Epithelial cell of proximal tubule (primary cell): ENCODE data around the gene DIAPH2. TPM values are rescaled to one million over a fixed set of nuclear protein-coding genes. Genes with fewer than 3 reads are reported as not detected.
"Not testable (repeated sequence)": the region's sequence is repeated elsewhere in the genome, so short reads cannot be mapped to it uniquely, and the experiment has no call there.

Experiments used
- DNase-seq: peaks from one replicate; pipeline ENCODE4 v3.0.0-alpha.2; 2011; ENCODE audit warnings: low read depth
- H3K4me3 ChIP-seq: 2 replicates; pipeline ENCODE4 v1.5.1; 2011; ENCODE audit warnings: low read depth, mild to moderate bottlenecking, low read length
- total RNA-seq: library from RNA; depleted of rRNA; stranded (reverse); fragments of >200 nt; gene quantifications from 2 replicates; pipeline ENCODE4 v1.2.3, GENCODE V29; 2015
- TF ChIP-seq, protein P1 (sequence below): conservative IDR thresholded peaks from 2 replicates; pipeline ENCODE4 v1.5.1; 2012; ENCODE audit warnings: low read depth, mild to moderate bottlenecking, low read length

Gene DIAPH2
- total RNA-seq, 1 donor from 2014 or later, result 15.1 TPM

DNA sequence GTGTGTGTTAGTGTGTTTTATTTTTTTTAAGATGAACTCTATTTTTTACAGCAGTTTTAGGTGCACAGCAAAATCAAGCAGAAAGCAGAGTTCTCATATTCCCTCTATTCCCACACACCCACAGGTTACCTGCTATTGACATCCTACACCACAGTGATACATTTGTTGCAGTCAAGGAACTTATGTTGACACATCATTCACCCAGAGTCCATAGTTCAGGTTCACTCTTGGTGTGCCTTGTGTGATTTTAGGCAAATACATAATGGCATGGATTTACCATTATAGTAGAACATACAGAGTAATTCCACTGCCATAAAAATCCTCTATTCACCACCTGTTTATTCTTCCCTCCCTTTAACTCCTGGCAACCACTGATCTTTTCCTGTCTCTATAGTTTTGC, 28.7 kb downstream of the DIAPH2 start:
- H3K4me3 ChIP-seq, result no peak overlapping the region
- TF ChIP-seq, protein P1, sequence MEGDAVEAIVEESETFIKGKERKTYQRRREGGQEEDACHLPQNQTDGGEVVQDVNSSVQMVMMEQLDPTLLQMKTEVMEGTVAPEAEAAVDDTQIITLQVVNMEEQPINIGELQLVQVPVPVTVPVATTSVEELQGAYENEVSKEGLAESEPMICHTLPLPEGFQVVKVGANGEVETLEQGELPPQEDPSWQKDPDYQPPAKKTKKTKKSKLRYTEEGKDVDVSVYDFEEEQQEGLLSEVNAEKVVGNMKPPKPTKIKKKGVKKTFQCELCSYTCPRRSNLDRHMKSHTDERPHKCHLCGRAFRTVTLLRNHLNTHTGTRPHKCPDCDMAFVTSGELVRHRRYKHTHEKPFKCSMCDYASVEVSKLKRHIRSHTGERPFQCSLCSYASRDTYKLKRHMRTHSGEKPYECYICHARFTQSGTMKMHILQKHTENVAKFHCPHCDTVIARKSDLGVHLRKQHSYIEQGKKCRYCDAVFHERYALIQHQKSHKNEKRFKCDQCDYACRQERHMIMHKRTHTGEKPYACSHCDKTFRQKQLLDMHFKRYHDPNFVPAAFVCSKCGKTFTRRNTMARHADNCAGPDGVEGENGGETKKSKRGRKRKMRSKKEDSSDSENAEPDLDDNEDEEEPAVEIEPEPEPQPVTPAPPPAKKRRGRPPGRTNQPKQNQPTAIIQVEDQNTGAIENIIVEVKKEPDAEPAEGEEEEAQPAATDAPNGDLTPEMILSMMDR, result no peak
- DNase-seq, result no peak

DNA sequence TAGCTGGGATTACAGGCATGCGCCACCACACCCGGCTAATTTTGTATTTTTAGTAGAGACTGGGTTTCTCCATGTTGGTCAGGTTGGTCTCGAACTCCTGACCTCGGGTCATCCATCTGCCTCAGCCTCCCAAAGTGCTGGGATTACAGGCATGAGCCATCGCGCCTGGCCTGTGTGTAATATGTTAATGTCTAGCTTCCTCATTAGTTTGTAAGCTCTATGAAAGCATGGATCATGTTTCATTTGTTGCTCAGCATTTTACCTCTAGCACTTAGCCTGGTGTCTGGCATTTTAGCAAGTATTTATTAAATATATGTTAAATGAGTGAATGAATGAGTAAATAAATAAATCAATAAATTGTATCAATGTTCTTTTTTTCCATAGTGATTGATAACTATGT, 29.8 kb downstream of the DIAPH2 start:
- DNase-seq, H3K4me3 ChIP-seq: not testable (repeated sequence)

DNA sequence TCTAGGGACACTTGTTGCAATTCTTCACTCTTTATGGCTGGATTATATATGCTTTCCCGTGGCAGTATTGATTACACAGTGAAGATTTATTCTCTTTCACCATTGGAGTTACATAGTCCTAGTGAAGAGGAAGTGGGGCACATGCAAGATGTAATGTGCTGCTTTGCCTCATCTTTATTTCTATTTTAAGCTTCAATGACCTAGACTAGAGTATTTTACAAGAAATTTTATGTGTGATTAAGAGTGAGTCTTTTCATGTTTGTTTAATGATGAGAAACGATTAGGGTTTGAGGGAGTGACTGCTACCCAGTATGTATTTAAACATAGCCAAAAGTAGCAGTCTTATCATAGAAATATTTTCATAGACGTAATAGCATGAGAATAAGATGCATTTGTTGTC, 30.8 kb downstream of the DIAPH2 start:
- TF ChIP-seq, protein P1, result no peak

DNA sequence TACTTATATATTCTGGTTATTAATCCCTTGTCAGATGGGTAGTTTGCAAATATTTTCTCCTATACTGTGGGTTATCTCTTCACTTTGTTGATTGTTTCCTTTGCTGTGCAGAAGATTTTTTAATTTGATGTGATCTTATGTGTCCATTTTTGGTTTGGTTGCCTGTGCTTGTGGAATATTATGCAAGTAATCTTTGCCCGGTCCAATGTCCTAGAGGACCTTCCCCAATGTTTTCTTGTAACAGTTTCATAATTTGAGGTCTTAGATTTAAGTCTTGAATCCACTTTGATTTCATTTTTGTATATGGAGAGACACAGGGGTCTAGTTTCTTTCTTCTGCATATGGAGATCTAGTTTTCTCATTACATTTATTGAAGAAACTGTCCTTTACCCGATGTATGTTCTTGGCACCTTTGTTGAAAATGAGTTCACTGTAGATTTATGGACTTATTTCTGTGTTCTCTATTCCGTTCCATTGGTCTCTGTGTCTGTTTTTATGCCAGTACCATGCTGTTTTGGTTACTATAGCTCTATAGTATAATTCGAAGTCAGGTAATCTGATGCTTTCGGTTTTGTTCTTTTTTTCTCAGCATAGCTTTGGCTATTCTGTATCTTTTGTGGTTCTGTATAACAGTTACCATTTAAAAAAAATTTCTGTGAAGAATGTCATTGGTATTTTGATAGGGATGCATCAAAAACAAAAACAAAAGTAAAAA, 34.7 kb downstream of the DIAPH2 start:
- DNase-seq, result no peak
- no peak overlapping the region for H3K4me3 ChIP-seq
- TF ChIP-seq, protein P1, result no peak

More for the DNA sequence above, 30.8 kb downstream of the DIAPH2 start:
- no peak for DNase-seq
- no peak overlapping the region for H3K4me3 ChIP-seq

DNA sequence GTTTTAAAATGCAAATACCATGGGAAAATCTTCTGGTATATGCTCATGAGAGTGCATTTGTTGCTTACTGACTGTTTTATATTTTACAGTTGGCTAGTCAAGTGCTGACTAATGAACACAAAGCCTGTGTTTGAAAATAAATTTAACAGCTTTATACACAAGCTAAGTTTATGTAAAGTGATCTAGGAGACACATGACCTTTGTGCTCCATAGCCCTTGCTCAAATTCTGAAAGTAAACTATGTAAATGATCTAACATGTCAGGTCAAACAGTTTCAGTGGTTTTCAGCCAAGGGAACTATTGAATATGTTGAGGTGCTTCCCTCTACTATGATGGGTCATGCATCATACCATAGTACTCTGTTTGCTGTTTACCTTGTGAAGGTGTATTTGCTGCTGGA, 36.7 kb downstream of the DIAPH2 start:
- no peak overlapping the region for H3K4me3 ChIP-seq
- TF ChIP-seq, protein P1, result no peak
- no peak for DNase-seq

DNA sequence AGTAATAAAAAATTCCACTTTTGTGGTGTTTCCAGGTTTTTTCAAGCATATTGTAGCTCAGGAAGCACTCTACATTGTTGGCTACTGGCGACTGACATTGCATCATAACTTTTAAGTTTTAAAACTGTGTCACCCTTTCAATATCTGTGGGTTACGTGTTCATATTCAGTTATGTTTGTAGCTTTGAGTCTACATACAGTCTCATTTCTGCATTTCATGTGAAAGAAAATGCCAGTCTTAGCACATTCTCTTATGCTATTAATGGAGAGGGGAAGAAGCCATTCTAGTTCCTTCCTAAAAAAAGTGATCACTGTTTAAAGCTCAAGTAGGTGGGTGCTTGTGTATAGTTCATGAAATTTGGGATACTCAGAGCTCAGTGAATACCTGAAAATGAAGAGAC, 38.1 kb downstream of the DIAPH2 start:
- no peak for DNase-seq
- TF ChIP-seq, protein P1, result no peak

DNA sequence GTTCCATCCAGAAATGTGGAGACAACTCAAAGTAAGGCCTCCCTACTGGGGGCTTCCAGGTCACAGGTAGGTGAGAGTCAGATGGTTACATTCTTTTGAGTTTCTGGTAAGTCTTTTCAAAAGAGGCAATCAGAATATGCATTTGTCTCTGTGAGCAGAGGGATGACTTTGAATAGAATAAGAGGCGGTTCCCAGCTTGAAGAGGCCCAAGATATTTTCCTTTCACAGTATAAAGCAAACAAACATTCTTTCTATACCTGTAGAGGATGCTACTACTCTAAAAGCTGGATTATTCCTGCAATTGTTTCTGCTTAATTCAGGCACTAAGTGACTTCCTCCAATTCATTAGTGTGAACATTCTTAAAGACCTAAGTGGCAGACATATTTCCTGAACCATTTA, 44.4 kb downstream of the DIAPH2 start:
- no peak for DNase-seq
- TF ChIP-seq, protein P1, result no peak
- no peak overlapping the region for H3K4me3 ChIP-seq

More for the DNA sequence above, 38.1 kb downstream of the DIAPH2 start:
- no peak overlapping the region for H3K4me3 ChIP-seq
